ENCODE results near the gene SHQ1. TPM values are rescaled to one million over a fixed set of nuclear protein-coding genes. Genes with fewer than 3 reads are reported as not detected.

The SHQ1 gene
- total and polyA plus RNA-seq, 9 of the 15 experiments (the other 6 are each of a cell fraction or from before 2014, with no cell fraction given), result 9.2 to 25.0 (median 14.1) TPM

DNA sequence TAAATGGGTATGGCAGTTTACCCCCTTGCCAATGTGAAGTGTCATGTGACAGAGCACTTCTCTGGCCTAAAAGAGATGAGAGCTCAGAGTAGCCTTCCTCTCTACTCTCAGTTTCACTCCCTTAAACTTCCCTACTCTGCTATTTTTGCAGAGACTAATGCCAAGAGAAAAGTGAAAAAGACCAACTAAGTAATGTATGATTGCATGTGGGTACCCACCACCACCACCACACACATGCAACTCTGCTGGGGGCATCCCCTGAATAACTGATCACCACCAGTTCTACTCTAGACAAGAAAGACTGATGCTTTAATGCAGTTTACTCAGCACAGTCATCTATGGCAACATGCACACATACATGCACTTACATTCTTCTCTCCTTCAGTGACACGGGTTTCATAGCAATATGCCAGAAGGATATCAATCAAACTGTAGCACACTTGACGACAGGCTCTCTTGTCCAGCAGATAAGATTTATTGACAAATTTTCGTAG, 31.3 kb downstream of the SHQ1 start:
- POLR2A ChIA-PET, result interaction anchor here (0.6 kb wide), 2 partner anchors 155 to 1463 kb away, joined by 3 read pairs; no protein-coding TSS in a partner anchor
- H3K27ac ChIP-seq (ENCODE audit: extremely low read depth, low read depth, low read length), result no peak overlapping the region
- BruUV-seq (replicated peaks), result no TSS peak
- H3K9me3 ChIP-seq (replicated peaks; ENCODE audit: control insufficient read depth, insufficient read depth, low read depth, low read length), result no peaks in the 10 kb centered on the region
- H3K9me1 ChIP-seq (ENCODE audit: control insufficient read depth, insufficient read depth, low read length), result no peaks in the 10 kb centered on the region
- H3K79me2 ChIP-seq (ENCODE audit: control insufficient read depth, insufficient read depth, low read length), result no peaks in the 10 kb centered on the region
- no peak overlapping the region for H2AFZ ChIP-seq (ENCODE audit: low read depth, low read length)
- H3K27me3 ChIP-seq (ENCODE audit: control insufficient read depth in 2 of 2, insufficient read depth in 2 of 2, low read length in 2 of 2), result no peaks in the 10 kb centered on the region
- H3K36me3 ChIP-seq (ENCODE audit: control insufficient read depth, insufficient read depth, low read length), result peaks cover 31% of the 10 kb centered on the region
- DNase-seq (ENCODE audit: extremely low read depth in 1 of 4, low spot score in 3 of 4) (no peak), FAIRE-seq (no peak), ATAC-seq (no peak)
- 14% methylated on average over 3 of the region's 3 CpGs for WGBS (ENCODE audit: insufficient coverage, low coverage, missing lambda C conversion rate)
- no peak overlapping the region for H3K4me2 ChIP-seq (ENCODE audit: insufficient read depth, low read length)
- TF ChIP-seq, protein P1, sequence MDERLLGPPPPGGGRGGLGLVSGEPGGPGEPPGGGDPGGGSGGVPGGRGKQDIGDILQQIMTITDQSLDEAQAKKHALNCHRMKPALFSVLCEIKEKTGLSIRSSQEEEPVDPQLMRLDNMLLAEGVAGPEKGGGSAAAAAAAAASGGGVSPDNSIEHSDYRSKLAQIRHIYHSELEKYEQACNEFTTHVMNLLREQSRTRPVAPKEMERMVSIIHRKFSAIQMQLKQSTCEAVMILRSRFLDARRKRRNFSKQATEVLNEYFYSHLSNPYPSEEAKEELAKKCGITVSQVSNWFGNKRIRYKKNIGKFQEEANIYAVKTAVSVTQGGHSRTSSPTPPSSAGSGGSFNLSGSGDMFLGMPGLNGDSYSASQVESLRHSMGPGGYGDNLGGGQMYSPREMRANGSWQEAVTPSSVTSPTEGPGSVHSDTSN (CRISPR knock-in tag; IDR thresholded peaks at IDR 0.05; ENCODE audit: low read depth), result peak; percentile 46
- TF ChIP-seq, protein P1 (tag; conservative IDR thresholded peaks at IDR 0.05; ENCODE audit: low read depth), result peak; percentile 97
- TF ChIP-seq, protein P2, sequence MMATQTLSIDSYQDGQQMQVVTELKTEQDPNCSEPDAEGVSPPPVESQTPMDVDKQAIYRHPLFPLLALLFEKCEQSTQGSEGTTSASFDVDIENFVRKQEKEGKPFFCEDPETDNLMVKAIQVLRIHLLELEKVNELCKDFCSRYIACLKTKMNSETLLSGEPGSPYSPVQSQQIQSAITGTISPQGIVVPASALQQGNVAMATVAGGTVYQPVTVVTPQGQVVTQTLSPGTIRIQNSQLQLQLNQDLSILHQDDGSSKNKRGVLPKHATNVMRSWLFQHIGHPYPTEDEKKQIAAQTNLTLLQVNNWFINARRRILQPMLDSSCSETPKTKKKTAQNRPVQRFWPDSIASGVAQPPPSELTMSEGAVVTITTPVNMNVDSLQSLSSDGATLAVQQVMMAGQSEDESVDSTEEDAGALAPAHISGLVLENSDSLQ (IDR thresholded peaks at IDR 0.05), result peak; percentile 66; the same call in 1 of the 2 replicates
- TF ChIP-seq POLR3A (IDR thresholded peaks at IDR 0.05; ENCODE audit: borderline replicate concordance, extremely low read depth, insufficient read depth, insufficient read length) (no peak), ESRRB (CRISPR knock-in tag; IDR thresholded peaks at IDR 0.05; ENCODE audit: borderline replicate concordance) (no peak), MEIS2 (IDR thresholded peaks at IDR 0.05; ENCODE audit: partially characterized antibody) (peak; percentile 95), EP300 (IDR thresholded peaks at IDR 0.05; ENCODE audit: low read length) (0 out of 2 replicates have a peak, but pooled peaks have one; percentile 7), RCOR1 (IDR thresholded peaks at IDR 0.05; ENCODE audit: borderline replicate concordance in 1 of 2, low read depth in 2 of 2, low read length in 2 of 2) (0 out of 4 replicates have a peak, but pooled peaks of 1 of the 2 experiments have one; percentile 18)
- in situ Hi-C loops (cut with MboI) (no loop called here), intact Hi-C loops (cut with micrococcal nuclease) (loop anchor here (5.0 to 10.0 kb wide), 3 partner anchors 372 to 1105 kb away; partner anchors contain the start of gene RYBP)
- no peak overlapping the region for H3K4me3 ChIP-seq
- H3K4me1 ChIP-seq (replicated peaks in 1 of 2; ENCODE audit: control insufficient read depth in 2 of 2, insufficient read depth in 2 of 2, low read length in 2 of 2), result peaks cover 0 to 3% of the 10 kb centered on the region in 2 experiments; a peak in 2 of 5 replicates
- H4K20me1 ChIP-seq (replicated peaks; ENCODE audit: control insufficient read depth, insufficient read depth, low read length), result no peaks in the 10 kb centered on the region
- CTCF ChIA-PET (ENCODE audit: low intra/inter-chr PET ratio), result interaction anchor here (1.2 kb wide), 1 partner anchor 151 kb away, joined by 3 read pairs; no protein-coding TSS in a partner anchor
- H3K9ac ChIP-seq (ENCODE audit: insufficient read depth in 1 of 2, low read depth in 2 of 2, low read length in 2 of 2), result no peak overlapping the region
